Glutamatergic neuron (in vitro differentiated cells): Measurements from ENCODE around the gene RPA1. TPM values are rescaled to one million over a fixed set of nuclear protein-coding genes. Genes with fewer than 3 reads are reported as not detected.

Experiments used
- DNase-seq: peaks from one replicate; pipeline ENCODE4 v3.0.0; 2022
- H3K27ac Mint-ChIP-seq: one replicate; pipeline ENCODE4 v1.8.0; 2020; ENCODE audit warnings: mild to moderate bottlenecking, mixed read lengths, inconsistent platforms; ENCODE audit not compliant: unreplicated experiment
- H3K27me3 Mint-ChIP-seq: one replicate; pipeline ENCODE4 v1.8.0; 2020; ENCODE audit warnings: mild to moderate bottlenecking, moderate library complexity, mixed read lengths, inconsistent platforms; ENCODE audit not compliant: unreplicated experiment
- H3K36me3 Mint-ChIP-seq: one replicate; pipeline ENCODE4 v1.8.0; 2020; ENCODE audit warnings: mild to moderate bottlenecking, mixed read lengths, inconsistent platforms; ENCODE audit not compliant: unreplicated experiment
- H3K4me1 Mint-ChIP-seq: one replicate; pipeline ENCODE4 v1.8.0; 2020; ENCODE audit warnings: mild to moderate bottlenecking, low read depth, mixed read lengths, inconsistent platforms; ENCODE audit not compliant: unreplicated experiment
- H3K4me3 Mint-ChIP-seq: one replicate; pipeline ENCODE4 v1.8.0; 2020; ENCODE audit warnings: mild to moderate bottlenecking, mixed read lengths, inconsistent platforms; ENCODE audit not compliant: unreplicated experiment
- H3K9me3 Mint-ChIP-seq: one replicate; pipeline ENCODE4 v1.8.0; 2020; ENCODE audit warnings: mild to moderate bottlenecking, moderate library complexity, mixed read lengths, inconsistent platforms; ENCODE audit not compliant: unreplicated experiment
- total RNA-seq: library from RNA; stranded (reverse); fragmentation: NEBNext Ultra II Directional; extraction: Animal tissue kit (Norgen Biotek cat#: 25700); gene quantifications from one replicate; pipeline ENCODE4 v1.2.1, GENCODE V29; 2021; ENCODE audit not compliant: unreplicated experiment
- TF ChIP-seq, protein P1 (sequence below): fragments of 200-600 bp; sonication (generic); IDR thresholded peaks from one replicate; pipeline ENCODE4 v1.5.0; 2021; ENCODE audit not compliant: partially characterized antibody, unreplicated experiment

The RPA1 gene
- total RNA-seq, 1 donor from 2014 or later = 43.4 TPM

DNA sequence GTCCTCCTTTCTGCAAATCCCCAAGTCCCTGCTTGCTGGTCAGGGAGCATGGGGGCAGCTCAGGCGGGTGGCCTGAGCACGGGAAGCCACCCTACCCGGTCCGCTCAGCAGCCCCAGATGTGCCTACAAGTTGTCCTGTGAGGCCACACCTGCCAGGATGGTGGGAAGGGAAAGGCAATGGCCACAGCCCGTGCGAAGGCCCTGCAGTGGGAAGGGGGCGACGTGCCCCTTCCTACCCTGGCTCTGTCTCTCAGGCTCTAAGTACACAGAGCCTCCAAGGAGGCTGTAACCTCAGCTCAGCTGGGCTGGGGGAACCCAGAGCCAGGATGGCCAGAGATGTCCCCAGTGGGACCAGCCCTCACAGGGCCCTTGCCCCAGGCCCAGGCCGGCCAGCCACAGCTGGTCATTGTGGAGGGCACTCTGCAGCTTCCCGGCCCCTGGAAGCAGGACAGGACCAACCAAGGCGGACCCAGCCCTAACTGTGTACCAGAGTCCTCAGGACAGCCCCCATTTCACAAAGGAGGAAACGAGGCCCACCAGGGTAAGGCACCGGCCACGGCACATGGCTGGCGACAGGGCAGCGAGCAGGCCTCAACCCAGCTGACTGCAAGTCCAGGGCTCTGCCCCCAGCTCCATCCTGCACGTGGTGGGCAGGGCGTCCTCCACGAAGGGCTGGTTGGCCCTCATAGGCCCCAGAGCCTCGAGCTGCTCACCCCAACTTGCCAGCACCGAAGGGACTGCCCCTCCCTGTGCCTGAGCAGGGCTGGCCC, 113.0 kb downstream of the RPA1 start:
- H3K27me3 Mint-ChIP-seq = peaks cover 21% of the 10 kb centered on the region

GRCh38 chr17:1943436-1943831, 113.6 kb downstream of the RPA1 start:
- Mint-ChIP-seq H3K4me1 (peaks cover 34% of the 10 kb centered on the region), H3K27me3 (peaks cover 21% of the 10 kb centered on the region), H3K9me3 (peaks cover 23% of the 10 kb centered on the region), H3K27ac (no peak overlapping the region), H3K36me3 (peaks cover 5% of the 10 kb centered on the region), H3K4me3 (no peak overlapping the region)
- TF ChIP-seq, protein P1, sequence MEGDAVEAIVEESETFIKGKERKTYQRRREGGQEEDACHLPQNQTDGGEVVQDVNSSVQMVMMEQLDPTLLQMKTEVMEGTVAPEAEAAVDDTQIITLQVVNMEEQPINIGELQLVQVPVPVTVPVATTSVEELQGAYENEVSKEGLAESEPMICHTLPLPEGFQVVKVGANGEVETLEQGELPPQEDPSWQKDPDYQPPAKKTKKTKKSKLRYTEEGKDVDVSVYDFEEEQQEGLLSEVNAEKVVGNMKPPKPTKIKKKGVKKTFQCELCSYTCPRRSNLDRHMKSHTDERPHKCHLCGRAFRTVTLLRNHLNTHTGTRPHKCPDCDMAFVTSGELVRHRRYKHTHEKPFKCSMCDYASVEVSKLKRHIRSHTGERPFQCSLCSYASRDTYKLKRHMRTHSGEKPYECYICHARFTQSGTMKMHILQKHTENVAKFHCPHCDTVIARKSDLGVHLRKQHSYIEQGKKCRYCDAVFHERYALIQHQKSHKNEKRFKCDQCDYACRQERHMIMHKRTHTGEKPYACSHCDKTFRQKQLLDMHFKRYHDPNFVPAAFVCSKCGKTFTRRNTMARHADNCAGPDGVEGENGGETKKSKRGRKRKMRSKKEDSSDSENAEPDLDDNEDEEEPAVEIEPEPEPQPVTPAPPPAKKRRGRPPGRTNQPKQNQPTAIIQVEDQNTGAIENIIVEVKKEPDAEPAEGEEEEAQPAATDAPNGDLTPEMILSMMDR = no peak
- DNase-seq = no peak

More for the DNA sequence above, 113.0 kb downstream of the RPA1 start:
- Mint-ChIP-seq H3K9me3 (peaks cover 24% of the 10 kb centered on the region), H3K4me1 (peaks cover 32% of the 10 kb centered on the region), H3K27ac (no peak overlapping the region), H3K36me3 (peaks cover 5% of the 10 kb centered on the region), H3K4me3 (no peak overlapping the region)
- no peak for DNase-seq
- TF ChIP-seq, protein P1 = no peak

GRCh38 chr17:1945621-1946020, 115.8 kb downstream of the RPA1 start:
- no peak for DNase-seq
- Mint-ChIP-seq H3K9me3 (peaks cover 23% of the 10 kb centered on the region), H3K36me3 (peaks cover 5% of the 10 kb centered on the region), H3K27me3 (peaks cover 17% of the 10 kb centered on the region), H3K27ac (no peak overlapping the region), H3K4me3 (no peak overlapping the region), H3K4me1 (peaks cover 31% of the 10 kb centered on the region)
- TF ChIP-seq, protein P1 = no peak

DNA sequence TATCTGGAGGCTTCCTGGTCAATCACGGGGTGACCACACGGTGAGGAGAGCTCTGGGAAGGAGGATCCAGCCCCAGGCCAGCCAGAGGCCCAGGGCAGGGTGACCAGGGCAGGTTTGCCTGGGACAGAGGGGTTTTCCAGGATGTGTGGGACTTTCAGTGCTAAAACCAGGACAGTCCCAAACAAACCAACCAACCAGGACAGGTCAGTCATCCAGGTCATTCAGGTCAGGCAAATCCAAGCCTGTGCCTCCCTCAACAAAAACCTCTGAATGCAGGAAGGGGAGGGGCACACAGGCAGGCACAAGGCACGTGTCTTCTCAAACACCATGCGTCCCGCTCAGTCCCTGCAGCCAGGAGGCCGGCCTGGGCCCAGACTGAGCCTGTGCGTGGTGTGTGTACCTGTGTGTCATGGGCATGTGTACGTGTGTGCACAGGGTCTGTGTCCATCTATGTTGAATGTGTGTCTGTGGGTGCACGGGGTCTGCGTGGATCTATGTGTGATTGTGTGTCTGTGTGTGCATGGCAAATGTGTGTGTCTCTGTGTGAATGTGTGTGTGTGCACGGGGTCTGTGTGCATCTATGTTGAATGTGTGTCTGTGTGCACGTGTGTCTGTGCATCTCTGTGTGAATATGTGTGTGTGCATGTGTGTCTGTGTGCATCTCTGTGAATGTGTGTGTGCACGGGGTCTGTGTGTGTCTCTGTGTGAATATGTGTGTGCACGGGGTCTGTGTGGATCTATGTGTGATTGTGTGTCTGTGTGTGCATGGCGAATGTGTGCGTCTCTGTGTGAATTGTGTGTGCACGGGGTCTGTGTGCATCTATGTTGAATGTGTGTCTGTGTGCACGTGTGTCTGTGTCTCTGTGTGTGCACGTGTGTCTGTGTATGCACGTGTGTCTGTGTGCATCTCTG, 116.5 kb downstream of the RPA1 start:
- TF ChIP-seq, protein P1 = no peak
- Mint-ChIP-seq H3K4me1 (peaks cover 26% of the 10 kb centered on the region), H3K4me3 (peak overlapping the region; percentile 62), H3K27me3 (peaks cover 15% of the 10 kb centered on the region), H3K27ac (peak overlapping the region; percentile 70), H3K9me3 (peaks cover 21% of the 10 kb centered on the region), H3K36me3 (peaks cover 5% of the 10 kb centered on the region)
- no peak for DNase-seq
